HepG2 (cell line): ENCODE data around the gene RNASE13. TPM values are rescaled to one million over a fixed set of nuclear protein-coding genes. Genes with fewer than 3 reads are reported as not detected.

Experiments
- ATAC-seq: fragments of 200-7000 bp; cut with Tn5 transposase; 3 replicates; pipeline ENCODE4 v1.9.1; 2020; ENCODE audit warnings: mild to moderate bottlenecking, moderate library complexity
- BruUV-seq: library from RNA; stranded (reverse); fragments of 400-500 nt; replicated peaks from 2 replicates; lab custom pipeline; 2021; lab: Mats Ljungman, UMichigan
- CTCF ChIA-PET: fragments of 300-600 bp; formaldehyde crosslinking; extraction: SDS; loops from one replicate; lab custom pipeline; 2021; ENCODE audit warnings: low total read pairs, inconsistent platforms, low intra/inter-chr PET ratio; lab: Yijun Ruan, JAX
- POLR2A ChIA-PET: fragments of 350-600 bp; sonication (Branson Sonifier 250); formaldehyde crosslinking; loops from one replicate; lab custom pipeline; 2020; ENCODE audit warnings: antibody characterized with exemption, inconsistent platforms; lab: Yijun Ruan, JAX
- DNase-seq: peaks from one replicate; pipeline ENCODE4 v3.0.0-alpha.2; 2015; ENCODE audit warnings: low spot score
- FAIRE-seq: peaks from 3 replicates; lab custom pipeline; 2011; peaks lifted over from hg19 to GRCh38; lab: Jason Lieb, UNC
- H2AFZ ChIP-seq: one replicate; pipeline ENCODE4 v1.6.1; 2011; ENCODE audit warnings: low read length, inconsistent platforms
- H3K27ac ChIP-seq: fragments of 300-600 bp; 3 replicates; pipeline ENCODE4 v1.8.0; 2011; ENCODE audit warnings: mixed run types, mild to moderate bottlenecking, mixed read lengths, low read length, inconsistent platforms; ENCODE audit not compliant: insufficient read depth; ENCODE audit errors: extremely low read length
- H3K27me3 ChIP-seq, 2 experiments: fragments of 200-600 bp in 1 of 2; 2 replicates in 1 of 2; 3 replicates in 1 of 2; pipeline versions ENCODE4 v1.6.0 to v1.8.0; 2011; ENCODE audit warnings: low read length in 2 of 2, mild to moderate bottlenecking in 2 of 2, moderate library complexity in 2 of 2, inconsistent platforms in 1 of 2; ENCODE audit not compliant: insufficient read depth in 2 of 2, control insufficient read depth in 1 of 2
- H3K36me3 ChIP-seq, 2 experiments: fragments of 200-600 bp in 1 of 2; replicated peaks in 1 of 2; 2 replicates in 1 of 2; 3 replicates in 1 of 2; pipeline versions ENCODE4 v1.5.1 to v1.8.0; 2011; ENCODE audit warnings: low read length in 2 of 2, inconsistent platforms in 1 of 2; ENCODE audit not compliant: insufficient read depth in 2 of 2, control insufficient read depth in 1 of 2
- H3K4me1 ChIP-seq: 2 replicates; pipeline ENCODE4 v1.5.1; 2012; ENCODE audit warnings: low read length, inconsistent platforms; ENCODE audit not compliant: insufficient read depth
- H3K4me2 ChIP-seq: 2 replicates; pipeline ENCODE4 v1.6.0; 2011; ENCODE audit warnings: low read depth, low read length, inconsistent platforms
- H3K4me3 ChIP-seq, 3 experiments: fragments of 200-600 bp in 1 of 3; sonication (generic), shearing (Covaris generic) in 1 of 3; replicated peaks in 1 of 3; 2 replicates each; pipeline ENCODE4 v1.5.1; 2011 to 2016; ENCODE audit warnings: low read length in 3 of 3, inconsistent platforms in 2 of 3, low read depth in 2 of 3, mild to moderate bottlenecking in 2 of 3, control low read depth in 1 of 3, mixed read lengths in 1 of 3; ENCODE audit not compliant: insufficient read depth in 1 of 3
- H3K79me2 ChIP-seq: one replicate; pipeline ENCODE4 v1.6.1; 2011; ENCODE audit warnings: low read length, inconsistent platforms; ENCODE audit not compliant: insufficient read depth
- H3K9ac ChIP-seq: 2 replicates; pipeline ENCODE4 v1.6.0; 2011; ENCODE audit warnings: mild to moderate bottlenecking, low read depth, low read length, inconsistent platforms; ENCODE audit not compliant: insufficient read depth
- H3K9me3 ChIP-seq: 2 replicates; pipeline ENCODE4 v1.5.1; 2012; ENCODE audit warnings: mild to moderate bottlenecking, low read length
- H4K20me1 ChIP-seq: 2 replicates; pipeline ENCODE4 v1.6.0; 2011; ENCODE audit warnings: inconsistent platforms, mild to moderate bottlenecking, low read length, moderate library complexity; ENCODE audit not compliant: insufficient read depth
- JARID2 ChIP-seq: sonication (generic); formaldehyde crosslinking; IDR thresholded peaks from 2 replicates; pipeline ENCODE4 v1.8.1; 2023; ENCODE audit warnings: missing genetic modification reagents, inconsistent platforms; ENCODE audit not compliant: insufficient replicate concordance
- MAFK ChIP-seq, 2 experiments: IDR thresholded peaks in 1 of 2; conservative IDR thresholded peaks in 1 of 2; 2 replicates each; pipeline ENCODE4 v1.6.1; 2011; ENCODE audit warnings: improper control_type of control experiment in 2 of 2, low read length in 2 of 2
- MTA1 ChIP-seq: sonication (generic); formaldehyde crosslinking; IDR thresholded peaks from 2 replicates; pipeline ENCODE4 v1.4.0; 2020; ENCODE audit warnings: missing genetic modification reagents, mild to moderate bottlenecking, borderline replicate concordance
- NFE2L1 ChIP-seq: sonication (generic); formaldehyde crosslinking; IDR thresholded peaks from 2 replicates; pipeline ENCODE4 v1.4.0; 2020; ENCODE audit warnings: missing genetic modification reagents, mild to moderate bottlenecking, borderline replicate concordance
- NFE2L2 ChIP-seq: fragments of 150-350 bp; IDR thresholded peaks from 2 replicates; pipeline ENCODE4 v1.6.1; 2014; ENCODE audit warnings: low read length
- PHF5A ChIP-seq: IDR thresholded peaks from one replicate; pipeline ENCODE4 v1.6.1; 2018; ENCODE audit warnings: low read depth, missing genetic modification reagents; ENCODE audit not compliant: unreplicated experiment
- ZNF263 ChIP-seq: sonication (generic); formaldehyde crosslinking; IDR thresholded peaks from 2 replicates; pipeline ENCODE4 v1.4.0; 2020; ENCODE audit warnings: missing genetic modification reagents
- WGBS: methylation state at CpG from one replicate; pipeline ENCODE4 v1.1.6; 2017; ENCODE audit warnings: low lambda C conversion rate; 5-methylcytosine and 5-hydroxymethylcytosine counted together
- in situ Hi-C: cut with HindIII; loops from 2 replicates; pipeline ENCODE4 v1.10.0; 2017; ENCODE audit warnings: low pct_unique_long_range_greater_than_20kb; ENCODE audit not compliant: extremely low pct_ligation_motif_present
- intact Hi-C: fragments of 100-400 bp; cut with micrococcal nuclease; formaldehyde crosslinking; loops from one replicate; pipeline ENCODE4 v1.10.0; 2022; ENCODE audit not compliant: unreplicated experiment
- polyA plus RNA-seq, 8 experiments: library from polyadenylated mRNA; depleted of rRNA in 3 of 8; stranded (reverse) in 7 of 8; unstranded in 1 of 8; fragments of >200 nt; fragmentation: Illumina TruSeq in 4 of 8; extraction: Trizol in 4 of 8; gene quantifications; 2 replicates each; pipeline versions ENCODE4 v1.2.1 to v1.2.3, GENCODE V29; 2011 to 2016; ENCODE audit warnings: low read depth in 4 of 8, missing spikeins in 1 of 8, mixed read lengths in 1 of 8; ENCODE audit not compliant: insufficient read depth in 1 of 8
- total RNA-seq, 5 experiments: library from RNA; depleted of rRNA; stranded (reverse); fragments of >200 nt; fragmentation: Illumina TruSeq; extraction: Trizol; gene quantifications; 2 replicates each; pipeline ENCODE4 v1.2.3, GENCODE V29; 2016; ENCODE audit warnings: low read depth in 1 of 5

RNASE13 gene
- total and polyA plus RNA-seq, 2 of the 13 experiments (the other 11 are each of a cell fraction or from before 2014, with no cell fraction given): 1.0 TPM; not detected in 1

DNA sequence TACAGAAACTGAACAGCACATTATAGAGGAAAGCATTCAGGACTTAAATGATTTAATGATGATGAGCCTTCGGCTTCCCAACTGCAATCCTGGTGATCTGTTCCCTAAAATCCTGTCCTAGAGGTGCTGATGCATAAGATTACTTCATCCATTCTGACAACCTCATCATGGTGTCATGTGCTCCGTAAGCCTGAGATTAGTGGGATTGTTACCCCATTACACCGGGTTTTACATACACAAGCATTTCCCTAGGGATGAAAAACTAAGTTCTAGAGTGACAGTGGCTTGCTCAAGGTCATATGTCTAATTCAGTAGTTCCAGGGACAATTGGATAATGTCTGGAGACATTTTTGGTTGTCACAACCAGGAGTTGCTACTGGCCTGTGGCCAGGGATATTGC, 2.5 kb upstream of the RNASE13 start:
- no peak overlapping the region for H3K9ac ChIP-seq
- no peaks in the 10 kb centered on the region for H4K20me1 ChIP-seq
- peaks cover 50% of the 10 kb centered on the region for H3K4me1 ChIP-seq
- intact Hi-C loops: no loop called here
- H2AFZ ChIP-seq: no peak overlapping the region
- no peaks in the 10 kb centered on the region for H3K36me3 ChIP-seq
- no peak for DNase-seq
- TF ChIP-seq NFE2L1 (CRISPR knock-in tag): no peak
- TF ChIP-seq MAFK (conservative IDR thresholded peaks at IDR 0.05 in 1 of 2, IDR thresholded peaks at IDR 0.05 in 1 of 2; ENCODE audit: low read length in 2 of 2): no peak
- no peak for TF ChIP-seq ZNF263 (CRISPR knock-in tag)
- TF ChIP-seq JARID2 (CRISPR knock-in tag): no peak
- H3K9me3 ChIP-seq: no peaks in the 10 kb centered on the region
- no peaks in the 10 kb centered on the region; a peak in 1 of 5 replicates for H3K27me3 ChIP-seq
- no peaks in the 10 kb centered on the region for H3K79me2 ChIP-seq
- ATAC-seq: no peak
- no peak overlapping the region for H3K27ac ChIP-seq
- in situ Hi-C loops: no loop called here
- ChIA-PET POLR2A (no interaction called here), CTCF (interaction anchor here (4.8 kb wide), 1 partner anchor 23 kb away, joined by 109 read pairs; no protein-coding TSS in a partner anchor)
- no peak overlapping the region for H3K4me3 ChIP-seq
- WGBS: 64% methylated on average over 3 of the region's 3 CpGs
- H3K4me2 ChIP-seq: no peak overlapping the region
- BruUV-seq: no TSS peak
- no peak for FAIRE-seq

GRCh38 chr14:21036751-21037150, 2.1 kb upstream of the RNASE13 start:
- CTCF ChIA-PET: interaction anchor here (4.8 kb wide), 1 partner anchor 22 kb away, joined by 109 read pairs; no protein-coding TSS in a partner anchor
- BruUV-seq: no TSS peak
- in situ Hi-C loops: no loop called here

More at GRCh38 chr14:21036751-21037150, 2.1 kb upstream of the RNASE13 start:
- Histone ChIP-seq H3K4me1 (peaks cover 49% of the 10 kb centered on the region), H3K4me3 (no peak overlapping the region), H3K27me3 (no peaks in the 10 kb centered on the region; a peak in 1 of 5 replicates), H2AFZ (no peak overlapping the region), H4K20me1 (no peaks in the 10 kb centered on the region), H3K9ac (no peak overlapping the region), H3K27ac (no peak overlapping the region), H3K36me3 (no peaks in the 10 kb centered on the region), H3K79me2 (no peaks in the 10 kb centered on the region), H3K4me2 (no peak overlapping the region), H3K9me3 (no peaks in the 10 kb centered on the region)
- 83% methylated on average over 6 of the region's 7 CpGs for WGBS
- no peak for ATAC-seq
- intact Hi-C loops: no loop called here
- TF ChIP-seq MTA1 (CRISPR knock-in tag) (no peak), PHF5A (no peak), NFE2L2 (no peak)
- POLR2A ChIA-PET: interaction anchor here (1.4 kb wide), 1 partner anchor 8 kb away, joined by 3 read pairs; no protein-coding TSS in a partner anchor
- DNase-seq: no peak
- FAIRE-seq: no peak
